Ammon's horn (tissue), 1 donor: Measurements from ENCODE around the gene MAMDC4.
"Not testable (repeated sequence)": the region's sequence is repeated elsewhere in the genome, so short reads cannot be mapped to it uniquely, and the experiment has no call there.

ENCODE experiments used
- DNase-seq: peaks from one replicate; pipeline ENCODE4 v3.0.0-alpha.2; 2016; ENCODE audit warnings: low spot score

Gene MAMDC4

DNA sequence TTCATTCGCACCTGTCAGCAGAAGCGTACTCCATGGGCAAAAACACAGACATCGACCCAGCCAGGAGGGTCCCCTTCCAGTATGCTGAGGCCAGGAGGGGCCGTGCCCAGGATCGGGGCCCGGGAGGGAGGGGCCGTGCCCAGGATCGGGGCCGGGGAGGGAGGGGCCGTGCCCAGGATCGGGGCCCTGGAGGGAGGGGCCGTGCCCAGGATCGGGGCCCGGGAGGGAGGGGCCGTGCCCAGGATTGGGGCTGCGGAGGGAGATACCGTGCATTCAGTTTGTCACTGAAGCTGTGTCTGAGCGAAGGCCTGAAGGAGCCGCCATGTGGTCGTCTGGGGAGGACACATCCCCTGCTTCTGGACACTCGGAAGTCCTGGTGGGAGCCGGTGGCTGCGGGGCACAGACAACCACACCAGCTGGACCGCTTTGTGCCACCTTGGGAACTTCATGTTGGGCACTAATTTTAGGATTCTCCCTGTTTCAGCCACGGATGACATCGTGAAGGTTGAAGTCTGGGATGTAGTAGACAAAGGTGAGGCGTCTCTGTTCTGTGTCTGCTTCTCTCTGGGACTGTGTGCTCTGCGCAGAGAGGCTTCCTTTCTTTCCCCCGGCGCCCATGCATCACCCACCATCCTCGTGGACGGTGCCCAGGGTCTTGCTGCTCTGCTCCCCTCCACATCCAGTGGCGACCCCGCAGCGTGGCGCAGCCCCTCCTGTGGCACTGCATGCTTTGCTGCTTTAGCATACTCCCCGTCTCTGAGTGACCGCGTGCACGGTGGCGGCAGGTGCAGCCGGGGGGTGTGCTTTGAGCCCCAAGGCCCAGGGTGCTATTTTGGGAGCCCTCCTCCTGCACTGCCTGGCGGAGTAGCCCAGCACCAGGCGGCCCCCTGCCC, 26.6 kb upstream of the MAMDC4 start:
- no peak for DNase-seq

DNA sequence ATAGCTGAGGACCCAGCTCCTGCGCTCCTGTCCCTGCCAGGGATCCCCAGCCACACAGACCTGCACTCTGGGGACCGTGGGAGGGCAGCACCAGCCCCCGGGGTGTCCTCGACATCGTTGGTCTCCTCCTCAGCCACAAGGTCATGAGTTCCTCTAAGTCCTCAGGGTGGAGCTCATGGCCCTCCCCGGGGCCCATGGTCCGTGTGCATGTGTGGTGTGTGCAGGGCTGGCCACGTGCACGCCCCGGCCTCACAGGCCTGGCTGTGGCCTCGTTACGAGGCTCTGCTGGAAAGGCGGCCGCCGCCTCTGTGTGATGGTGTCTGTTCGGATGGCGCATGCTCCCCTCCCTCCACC, 26.0 kb upstream of the MAMDC4 start:
- no peak for DNase-seq

- DNase-seq = no peak
These were observed 25.2 kb upstream of the MAMDC4 start for GRCh38 chr9:136826703-136827582.

- no peak for DNase-seq
These were observed 24.2 kb upstream of the MAMDC4 start for GRCh38 chr9:136827794-136828473.

GRCh38 chr9:136828474-136829140, 23.5 kb upstream of the MAMDC4 start:
- no peak for DNase-seq

GRCh38 chr9:136829412-136829811, 22.7 kb upstream of the MAMDC4 start:
- no peak for DNase-seq

GRCh38 chr9:136829981-136830885, 21.9 kb upstream of the MAMDC4 start:
- no peak for DNase-seq

GRCh38 chr9:136831002-136831719, 21.0 kb upstream of the MAMDC4 start:
- no peak for DNase-seq

- DNase-seq = no peak
These were observed 20.4 kb upstream of the MAMDC4 start for GRCh38 chr9:136831720-136832104.

GRCh38 chr9:136832581-136832980, 19.6 kb upstream of the MAMDC4 start:
- DNase-seq = no peak

- DNase-seq = not testable (repeated sequence)
These were observed 18.6 kb upstream of the MAMDC4 start for GRCh38 chr9:136833381-136834048.

DNA sequence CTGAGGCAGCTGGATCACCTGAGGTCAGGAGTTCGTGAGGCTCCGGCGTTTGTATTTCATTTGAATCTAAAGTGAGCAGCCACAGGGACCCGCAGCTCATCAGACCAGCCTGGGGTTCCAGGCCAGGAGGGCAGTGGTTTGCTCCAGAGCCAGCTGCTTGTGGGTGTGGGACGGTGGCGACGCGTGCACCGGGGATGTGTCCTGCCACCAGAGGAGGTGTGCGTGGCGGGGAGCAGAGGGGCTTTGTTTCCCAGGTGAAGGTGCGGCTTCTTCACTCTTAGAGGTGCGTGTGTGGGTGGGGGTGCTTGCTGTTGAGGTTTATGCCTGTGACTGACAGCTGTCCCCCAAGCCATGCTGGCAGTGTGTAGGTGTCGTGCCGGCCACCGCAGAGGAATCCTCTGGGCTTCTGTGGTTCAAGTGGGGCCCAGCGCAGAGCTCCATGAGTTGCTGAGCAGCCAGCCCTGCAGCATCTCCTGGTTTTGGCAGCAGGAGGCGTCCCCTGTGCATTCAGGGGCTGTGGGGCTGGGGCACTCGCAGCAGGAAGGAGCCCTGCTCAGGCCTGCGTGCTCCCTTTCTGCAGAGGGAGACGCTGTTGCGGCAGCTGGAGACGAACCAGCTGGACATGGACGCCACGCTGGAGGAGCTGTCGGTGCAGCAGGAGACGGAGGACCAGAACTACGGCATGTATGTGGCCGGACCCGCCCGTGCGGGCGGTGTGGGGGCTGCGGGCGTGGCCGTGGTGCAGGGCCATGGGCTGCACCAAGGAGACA, 16.8 kb upstream of the MAMDC4 start:
- no peak for DNase-seq

DNA sequence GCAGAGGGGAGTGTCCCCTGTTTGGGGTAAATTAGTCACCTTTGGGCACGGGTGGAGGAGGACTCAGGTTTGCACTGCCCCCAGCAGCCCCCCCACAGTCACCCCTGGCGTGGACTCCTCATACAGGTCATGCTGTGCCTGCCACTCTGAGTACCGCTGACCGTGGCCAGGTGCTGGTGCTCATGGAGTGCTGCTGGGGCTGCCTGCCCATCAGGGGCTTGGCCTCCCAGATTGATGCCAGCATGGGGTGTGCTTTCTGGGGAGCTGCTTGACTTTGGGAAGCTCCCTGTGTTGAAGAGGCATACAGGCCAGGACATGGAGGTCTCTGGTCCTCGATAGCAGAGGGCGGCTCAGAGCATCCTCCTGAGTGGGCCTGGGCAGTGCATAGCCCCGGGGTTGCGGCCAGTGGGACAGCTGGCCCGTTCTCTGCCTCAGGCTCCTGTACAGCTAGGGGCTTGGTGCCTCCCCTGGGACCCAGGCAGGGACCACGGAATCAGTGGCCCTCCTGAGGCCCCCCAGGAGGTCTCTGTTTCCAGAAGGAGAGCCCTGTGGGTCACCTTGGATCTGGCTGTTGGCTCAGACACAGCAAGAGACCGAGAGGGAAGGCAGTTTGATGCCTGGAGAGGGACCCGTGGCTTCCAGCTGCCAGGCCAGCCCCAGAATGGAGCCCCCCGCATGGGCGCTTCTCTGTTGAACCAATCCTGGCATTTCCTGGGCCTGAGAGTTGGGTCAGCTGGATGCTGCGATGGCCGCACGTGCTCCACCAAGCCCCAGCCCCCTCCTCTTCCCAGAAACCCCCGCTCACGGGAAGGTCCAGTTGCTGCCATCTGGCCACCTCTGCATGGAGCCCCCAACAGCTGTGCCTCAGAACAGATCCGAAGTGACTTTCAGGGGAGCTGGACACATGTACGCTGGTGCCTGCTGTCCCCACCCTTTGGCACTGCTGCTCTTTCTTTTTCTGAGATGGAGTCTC, 15.9 kb upstream of the MAMDC4 start:
- DNase-seq = no peak

DNA sequence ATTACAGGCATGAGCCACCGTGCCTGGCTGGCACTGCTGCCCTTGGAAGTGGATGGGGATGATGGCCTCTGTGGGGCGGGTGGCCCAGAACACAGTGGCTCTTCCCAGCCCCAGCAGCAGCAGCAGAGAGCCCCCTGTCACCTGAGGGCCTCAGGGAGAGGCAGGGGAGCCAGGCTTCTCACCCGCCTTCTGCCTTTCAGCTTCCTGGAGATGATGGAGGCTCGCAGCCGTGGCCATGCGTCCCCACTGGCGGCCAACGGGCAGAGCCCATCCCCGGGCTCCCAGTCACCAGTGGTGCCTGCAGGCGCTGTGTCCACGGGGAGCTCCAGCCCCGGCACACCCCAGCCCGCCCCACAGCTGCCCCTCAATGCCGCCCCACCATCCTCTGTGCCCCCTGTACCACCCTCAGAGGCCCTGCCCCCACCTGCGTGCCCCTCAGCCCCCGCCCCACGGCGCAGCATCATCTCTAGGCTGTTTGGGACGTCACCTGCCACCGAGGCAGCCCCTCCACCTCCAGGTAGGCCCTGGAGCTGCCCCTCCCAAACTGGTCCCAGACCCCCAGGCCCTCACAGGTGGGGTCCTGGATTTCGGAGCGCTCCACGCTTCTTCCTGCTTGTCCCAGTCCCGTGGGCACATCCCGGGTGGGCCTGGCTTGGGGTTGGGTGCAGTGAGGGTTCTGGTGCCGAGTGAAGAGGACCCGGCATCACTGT, 14.8 kb upstream of the MAMDC4 start:
- DNase-seq = no peak

- DNase-seq = not testable (repeated sequence)
These were observed 14.3 kb upstream of the MAMDC4 start for GRCh38 chr9:136837856-136838277.

DNA sequence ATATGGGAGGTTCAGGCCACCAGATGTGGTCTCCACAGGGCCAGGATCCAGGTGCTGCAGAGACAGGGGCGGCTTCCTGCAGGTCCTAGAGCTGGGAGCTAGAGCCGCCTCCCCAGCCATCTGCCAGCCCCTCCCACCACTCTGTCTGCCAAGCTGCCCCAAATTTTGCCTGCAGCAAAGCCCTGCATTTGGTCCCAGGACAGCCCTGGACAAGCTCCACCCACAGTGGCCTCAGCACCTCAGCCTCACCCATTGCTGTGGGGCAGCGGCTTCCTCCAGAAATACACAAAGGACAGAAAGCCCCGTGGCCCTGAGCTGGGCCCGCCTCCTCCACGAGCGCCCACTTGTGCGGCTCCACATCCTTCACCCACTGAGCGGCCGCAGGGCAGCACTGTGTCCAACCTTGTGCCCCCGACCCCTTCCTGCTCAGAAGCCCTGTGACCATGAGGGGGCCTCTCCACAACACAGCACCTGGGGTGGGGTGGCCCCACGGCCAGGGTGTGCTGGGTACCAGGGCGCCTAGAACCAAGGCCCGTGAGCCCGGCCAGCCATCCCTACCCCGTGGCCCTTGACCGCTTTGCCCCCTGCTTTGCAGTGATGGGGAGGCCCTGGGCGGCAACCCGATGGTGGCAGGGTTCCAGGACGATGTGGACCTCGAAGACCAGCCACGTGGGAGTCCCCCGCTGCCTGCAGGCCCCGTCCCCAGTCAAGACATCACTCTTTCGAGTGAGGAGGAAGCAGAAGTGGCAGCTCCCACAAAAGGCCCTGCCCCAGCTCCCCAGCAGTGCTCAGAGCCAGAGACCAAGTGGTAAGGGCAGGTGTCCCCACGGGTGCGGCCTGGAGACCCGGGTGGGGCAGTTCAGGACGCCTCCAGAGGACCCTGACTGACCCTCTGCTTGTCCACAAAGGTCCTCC, 13.6 kb upstream of the MAMDC4 start:
- no peak for DNase-seq
